Liver (tissue), 9 donors: ENCODE results near the gene SPATC1L. TPM values are rescaled to one million over a fixed set of nuclear protein-coding genes. Genes with fewer than 3 reads are reported as not detected.

Experiments
- DNase-seq: peaks from one replicate; pipeline ENCODE4 v3.0.0-alpha.2; 2017; ENCODE audit warnings: low spot score
- H3K27ac ChIP-seq, 2 donors: one replicate each; pipeline ENCODE4 v1.7.0; 2013; ENCODE audit warnings: inconsistent platforms in 2 of 2, low read length in 2 of 2, control low read depth in 1 of 2, low read depth in 1 of 2, mild to moderate bottlenecking in 1 of 2
- H3K27me3 ChIP-seq, 4 donors: one replicate each; pipeline versions ENCODE4 v1.6.1 to v1.7.0; 2013; ENCODE audit warnings: low read length in 3 of 4, inconsistent platforms in 1 of 4, mild to moderate bottlenecking in 1 of 4, moderate library complexity in 1 of 4; ENCODE audit not compliant: control insufficient read depth in 4 of 4, insufficient read depth in 4 of 4
- H3K36me3 ChIP-seq, 4 donors: one replicate each; pipeline versions ENCODE4 v1.6.1 to v1.7.0; 2013; ENCODE audit warnings: low read length in 3 of 4, mild to moderate bottlenecking in 3 of 4, low read depth in 1 of 4, moderate library complexity in 1 of 4; ENCODE audit not compliant: control insufficient read depth in 4 of 4, insufficient read depth in 3 of 4
- H3K4me1 ChIP-seq, 4 donors: one replicate each; pipeline versions ENCODE4 v1.6.1 to v1.7.0; 2013; ENCODE audit warnings: low read length in 3 of 4, mild to moderate bottlenecking in 3 of 4, moderate library complexity in 1 of 4; ENCODE audit not compliant: control insufficient read depth in 4 of 4, insufficient read depth in 4 of 4
- H3K4me3 ChIP-seq, 3 donors: one replicate each; pipeline versions ENCODE4 v1.6.1 to v1.7.0; 2013; ENCODE audit warnings: low read length in 3 of 3, control low read depth in 1 of 3, low read depth in 1 of 3, mild to moderate bottlenecking in 1 of 3
- H3K9ac ChIP-seq, 2 donors: one replicate each; pipeline ENCODE4 v1.7.0; 2013; ENCODE audit warnings: low read length in 2 of 2, mild to moderate bottlenecking in 2 of 2, moderate library complexity in 2 of 2, control low read depth in 1 of 2, low read depth in 1 of 2
- H3K9me3 ChIP-seq, 4 donors: one replicate each; pipeline versions ENCODE4 v1.6.1 to v1.7.0; 2013; ENCODE audit warnings: low read length in 3 of 4; ENCODE audit not compliant: control insufficient read depth in 4 of 4
- ATF3 ChIP-seq: IDR thresholded peaks from 2 replicates; pipeline ENCODE4 v1.6.1; 2016; ENCODE audit warnings: antibody characterized with exemption
- CTCF ChIP-seq: fragments of 150-350 bp; IDR thresholded peaks from 2 replicates; pipeline ENCODE4 v1.5.1; 2017; ENCODE audit warnings: improper control_type of control experiment, low read depth, low read length; ENCODE audit not compliant: missing input control
- EGR1 ChIP-seq, 2 donors: IDR thresholded peaks; 2 replicates each; pipeline ENCODE4 v1.6.1; 2016 to 2018; ENCODE audit warnings: antibody characterized with exemption in 2 of 2, low read depth in 2 of 2
- FOXA2 ChIP-seq: IDR thresholded peaks from 2 replicates; pipeline ENCODE4 v1.6.1; 2016; ENCODE audit warnings: antibody characterized with exemption
- GABPA ChIP-seq, 2 donors: IDR thresholded peaks in 1 of 2; conservative IDR thresholded peaks in 1 of 2; 2 replicates each; pipeline ENCODE4 v1.6.1; 2016; ENCODE audit warnings: antibody characterized with exemption in 2 of 2, mild to moderate bottlenecking in 1 of 2, moderate library complexity in 1 of 2
- HNF4A ChIP-seq, 2 donors: conservative IDR thresholded peaks; 2 replicates each; pipeline ENCODE4 v1.6.1; 2016; ENCODE audit warnings: antibody characterized with exemption in 2 of 2, mild to moderate bottlenecking in 2 of 2
- HNF4G ChIP-seq: IDR thresholded peaks from 2 replicates; pipeline ENCODE4 v1.6.1; 2016; ENCODE audit warnings: antibody characterized with exemption
- JUND ChIP-seq, 2 donors: IDR thresholded peaks; 2 replicates each; pipeline ENCODE4 v1.6.1; 2016; ENCODE audit warnings: antibody characterized with exemption in 2 of 2
- MAX ChIP-seq: IDR thresholded peaks from 2 replicates; pipeline ENCODE4 v1.6.1; 2016; ENCODE audit warnings: antibody characterized with exemption
- NR2F2 ChIP-seq: IDR thresholded peaks from 2 replicates; pipeline ENCODE4 v1.6.1; 2016; ENCODE audit warnings: antibody characterized with exemption
- RAD21 ChIP-seq, 2 donors: IDR thresholded peaks; 2 replicates each; pipeline ENCODE4 v1.6.1; 2016; ENCODE audit warnings: antibody characterized with exemption in 2 of 2, mild to moderate bottlenecking in 2 of 2
- RXRA ChIP-seq, 2 donors: IDR thresholded peaks; 2 replicates each; pipeline ENCODE4 v1.6.1; 2017 to 2018; ENCODE audit warnings: antibody characterized with exemption in 2 of 2, mild to moderate bottlenecking in 1 of 2
- SP1 ChIP-seq: IDR thresholded peaks from 2 replicates; pipeline ENCODE4 v1.6.1; 2018; ENCODE audit warnings: antibody characterized with exemption, mild to moderate bottlenecking
- TAF1 ChIP-seq: conservative IDR thresholded peaks from 2 replicates; pipeline ENCODE4 v1.6.1; 2016; ENCODE audit warnings: antibody characterized with exemption, mild to moderate bottlenecking
- YY1 ChIP-seq: IDR thresholded peaks from 2 replicates; pipeline ENCODE4 v1.6.1; 2016; ENCODE audit warnings: antibody characterized with exemption, mild to moderate bottlenecking
- ZBTB33 ChIP-seq: IDR thresholded peaks from 2 replicates; pipeline ENCODE4 v1.6.1; 2016; ENCODE audit warnings: antibody characterized with exemption
- WGBS: extraction: QIAGEN DNeasy Blood & Tissue Kit; methylation state at CpG from one replicate; pipeline ENCODE4 v1.1.7; 2013; 5-methylcytosine and 5-hydroxymethylcytosine counted together
- polyA plus RNA-seq, 2 donors: library from polyadenylated mRNA; stranded (reverse) in 1 of 2; unstranded in 1 of 2; fragments of 200-250 nt in 1 of 2; fragments of >200 nt in 1 of 2; fragmentation: Nextera tagmentation in 1 of 2; extraction: Ambion mirVana in 1 of 2; gene quantifications; one replicate each; pipeline versions ENCODE4 v1.2.1 to v1.2.3, GENCODE V29; 2013 to 2015
- total RNA-seq, 2 donors: library from RNA; depleted of rRNA; stranded (reverse); fragments of >200 nt; gene quantifications; one replicate each; pipeline ENCODE4 v1.2.3, GENCODE V29; 2014
- donor health status: healthy.
- donor health status: healthy.
- donor health status: healthy.
- donor health status: healthy.
- donor health status: healthy.

The SPATC1L gene
- total and polyA plus RNA-seq, 4 donors = 0.33 to 3.5 (median 0.79) TPM

- TF ChIP-seq GABPA (IDR thresholded peaks at IDR 0.05 in 1 of 2, conservative IDR thresholded peaks at IDR 0.05 in 1 of 2) (no peak), EGR1 (IDR thresholded peaks at IDR 0.05; ENCODE audit: low read depth in 2 of 2) (no peak), RXRA (IDR thresholded peaks at IDR 0.05) (no peak), HNF4G (no peak), CTCF (no peak), TAF1 (no peak), YY1 (no peak), HNF4A (conservative IDR thresholded peaks at IDR 0.05) (no peak), SP1 (no peak), JUND (IDR thresholded peaks at IDR 0.05) (no peak), ZBTB33 (no peak), ATF3 (no peak)
- WGBS = 99% methylated on average over 10 of the region's 10 CpGs
- H3K27ac ChIP-seq = no peak overlapping the region
- H3K27me3 ChIP-seq = no peaks in the 10 kb centered on the region
- H3K4me3 ChIP-seq = no peak overlapping the region
- no peaks in the 10 kb centered on the region for H3K4me1 ChIP-seq
- DNase-seq = peak; percentile 31
- peaks cover 17 to 68% (median 42%) of the 10 kb centered on the region in 4 donors for H3K36me3 ChIP-seq
- no peaks in the 10 kb centered on the region for H3K9me3 ChIP-seq
- H3K9ac ChIP-seq = no peak overlapping the region
Observed at GRCh38 chr21:46193829-46194373, 9.6 kb upstream of the SPATC1L start.

- no peaks in the 10 kb centered on the region for H3K9me3 ChIP-seq
- H3K4me1 ChIP-seq = no peaks in the 10 kb centered on the region
- H3K27ac ChIP-seq = no peak overlapping the region
- WGBS = 96% methylated on average over 20 of the region's 20 CpGs
- TF ChIP-seq TAF1 = no peak
- no peak for TF ChIP-seq HNF4G
- DNase-seq = no peak
- H3K4me3 ChIP-seq = no peak overlapping the region
- no peak overlapping the region for H3K9ac ChIP-seq
- H3K27me3 ChIP-seq = no peaks in the 10 kb centered on the region
- peaks cover 17 to 66% (median 42%) of the 10 kb centered on the region in 4 donors for H3K36me3 ChIP-seq
Observed at GRCh38 chr21:46191686-46192575, 7.7 kb upstream of the SPATC1L start.

GRCh38 chr21:46191257-46191685, 7.0 kb upstream of the SPATC1L start:
- Histone ChIP-seq H3K27me3 (no peaks in the 10 kb centered on the region), H3K9me3 (no peaks in the 10 kb centered on the region), H3K9ac (no peak overlapping the region), H3K27ac (no peak overlapping the region), H3K36me3 (peaks cover 14 to 60% (median 36%) of the 10 kb centered on the region in 4 donors), H3K4me1 (no peaks in the 10 kb centered on the region), H3K4me3 (no peak overlapping the region)
- DNase-seq = peak; percentile 33
- WGBS = 99% methylated on average over 4 of the region's 4 CpGs
- TF ChIP-seq ATF3 = no peak
- no peak for TF ChIP-seq FOXA2
- TF ChIP-seq NR2F2 = no peak
- TF ChIP-seq TAF1 = no peak
- TF ChIP-seq MAX = no peak
- TF ChIP-seq GABPA (IDR thresholded peaks at IDR 0.05 in 1 of 2, conservative IDR thresholded peaks at IDR 0.05 in 1 of 2) = no peak
- no peak for TF ChIP-seq EGR1 (IDR thresholded peaks at IDR 0.05; ENCODE audit: low read depth in 2 of 2)
- no peak for TF ChIP-seq RXRA (IDR thresholded peaks at IDR 0.05)
- TF ChIP-seq SP1 = no peak
- no peak for TF ChIP-seq RAD21 (IDR thresholded peaks at IDR 0.05)
- TF ChIP-seq CTCF = no peak
